ENCODE data around the gene EDN1.

DNA sequence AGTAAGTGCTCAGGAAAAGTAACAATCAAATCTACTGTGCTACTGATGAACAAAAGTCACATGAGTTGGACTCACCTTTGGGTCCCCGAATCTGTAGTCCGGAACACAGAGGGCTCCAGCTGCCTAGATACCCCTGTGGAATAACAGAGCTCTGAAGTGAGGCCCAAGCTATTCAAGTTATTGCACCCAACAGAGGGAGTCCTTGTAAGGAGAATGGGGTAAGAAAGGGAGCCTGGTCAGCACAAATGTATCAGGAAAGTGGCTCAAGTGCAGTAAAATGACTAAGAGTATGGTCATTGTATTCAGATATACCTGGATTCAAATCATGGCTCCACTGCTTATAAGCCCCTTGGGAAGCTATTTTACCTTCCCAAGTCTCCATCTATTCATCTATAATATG is 20.9 kb downstream of the EDN1 start:
- TF ChIP-seq CTCF (IDR thresholded peaks at IDR 0.05) (no peak), POLR2A (IDR thresholded peaks at IDR 0.05; ENCODE audit: low read depth) (no peak), POLR2AphosphoS5 (IDR thresholded peaks at IDR 0.05) (no peak), EP300 (IDR thresholded peaks at IDR 0.05) (no peak)

Measured in esophagus muscularis mucosa (tissue), 4 donors.